ENCODE results near the gene CAP2.

DNA sequence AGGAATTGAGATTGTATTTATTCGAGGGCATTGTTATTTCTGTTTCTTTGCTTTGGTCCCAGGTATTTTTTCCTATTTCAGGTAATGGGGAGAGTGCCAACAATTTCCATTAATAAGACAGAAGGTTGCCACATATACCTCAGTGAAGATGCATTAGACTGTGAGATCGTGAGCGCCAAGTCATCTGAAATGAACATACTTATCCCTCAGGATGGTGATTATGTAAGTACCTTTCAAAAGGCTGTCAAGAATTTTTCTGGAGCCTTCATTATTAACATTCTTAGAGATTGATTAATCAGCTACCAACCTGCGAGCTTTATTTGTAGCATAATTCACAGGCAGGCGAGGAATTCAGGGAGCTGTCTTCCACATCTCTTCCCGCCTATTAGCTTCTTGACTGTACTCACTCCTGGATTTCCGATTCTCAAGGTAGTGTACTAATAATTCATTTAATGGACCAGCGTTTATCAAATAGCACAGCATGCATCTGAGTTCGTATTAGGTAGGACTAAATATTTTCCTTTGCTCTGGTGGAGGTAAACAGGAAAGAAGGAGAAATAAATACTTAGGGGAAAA lies 158.1 kb downstream of the CAP2 start:
- TF ChIP-seq, protein P1, sequence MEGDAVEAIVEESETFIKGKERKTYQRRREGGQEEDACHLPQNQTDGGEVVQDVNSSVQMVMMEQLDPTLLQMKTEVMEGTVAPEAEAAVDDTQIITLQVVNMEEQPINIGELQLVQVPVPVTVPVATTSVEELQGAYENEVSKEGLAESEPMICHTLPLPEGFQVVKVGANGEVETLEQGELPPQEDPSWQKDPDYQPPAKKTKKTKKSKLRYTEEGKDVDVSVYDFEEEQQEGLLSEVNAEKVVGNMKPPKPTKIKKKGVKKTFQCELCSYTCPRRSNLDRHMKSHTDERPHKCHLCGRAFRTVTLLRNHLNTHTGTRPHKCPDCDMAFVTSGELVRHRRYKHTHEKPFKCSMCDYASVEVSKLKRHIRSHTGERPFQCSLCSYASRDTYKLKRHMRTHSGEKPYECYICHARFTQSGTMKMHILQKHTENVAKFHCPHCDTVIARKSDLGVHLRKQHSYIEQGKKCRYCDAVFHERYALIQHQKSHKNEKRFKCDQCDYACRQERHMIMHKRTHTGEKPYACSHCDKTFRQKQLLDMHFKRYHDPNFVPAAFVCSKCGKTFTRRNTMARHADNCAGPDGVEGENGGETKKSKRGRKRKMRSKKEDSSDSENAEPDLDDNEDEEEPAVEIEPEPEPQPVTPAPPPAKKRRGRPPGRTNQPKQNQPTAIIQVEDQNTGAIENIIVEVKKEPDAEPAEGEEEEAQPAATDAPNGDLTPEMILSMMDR (IDR thresholded peaks at IDR 0.05 in 2 of 3, conservative IDR thresholded peaks at IDR 0.05 in 1 of 3; ENCODE audit: insufficient read depth in 2 of 3, low read depth in 1 of 3, low read length in 3 of 3), result no peak
- TF ChIP-seq ZNF354B (CRISPR knock-in tag; IDR thresholded peaks at IDR 0.05), result no peak
- TF ChIP-seq MBD2 (IDR thresholded peaks at IDR 0.05; ENCODE audit: borderline replicate concordance, low read depth), result no peak
- TF ChIP-seq, protein P2, sequence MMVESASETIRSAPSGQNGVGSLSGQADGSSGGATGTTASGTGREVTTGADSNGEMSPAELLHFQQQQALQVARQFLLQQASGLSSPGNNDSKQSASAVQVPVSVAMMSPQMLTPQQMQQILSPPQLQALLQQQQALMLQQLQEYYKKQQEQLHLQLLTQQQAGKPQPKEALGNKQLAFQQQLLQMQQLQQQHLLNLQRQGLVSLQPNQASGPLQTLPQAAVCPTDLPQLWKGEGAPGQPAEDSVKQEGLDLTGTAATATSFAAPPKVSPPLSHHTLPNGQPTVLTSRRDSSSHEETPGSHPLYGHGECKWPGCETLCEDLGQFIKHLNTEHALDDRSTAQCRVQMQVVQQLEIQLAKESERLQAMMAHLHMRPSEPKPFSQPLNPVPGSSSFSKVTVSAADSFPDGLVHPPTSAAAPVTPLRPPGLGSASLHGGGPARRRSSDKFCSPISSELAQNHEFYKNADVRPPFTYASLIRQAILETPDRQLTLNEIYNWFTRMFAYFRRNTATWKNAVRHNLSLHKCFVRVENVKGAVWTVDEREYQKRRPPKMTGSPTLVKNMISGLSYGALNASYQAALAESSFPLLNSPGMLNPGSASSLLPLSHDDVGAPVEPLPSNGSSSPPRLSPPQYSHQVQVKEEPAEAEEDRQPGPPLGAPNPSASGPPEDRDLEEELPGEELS (CRISPR knock-in tag; IDR thresholded peaks at IDR 0.05; ENCODE audit: borderline replicate concordance), result no peak
- TF ChIP-seq PRDM10 (IDR thresholded peaks at IDR 0.05; ENCODE audit: partially characterized antibody), result no peak
- TF ChIP-seq, protein P3, sequence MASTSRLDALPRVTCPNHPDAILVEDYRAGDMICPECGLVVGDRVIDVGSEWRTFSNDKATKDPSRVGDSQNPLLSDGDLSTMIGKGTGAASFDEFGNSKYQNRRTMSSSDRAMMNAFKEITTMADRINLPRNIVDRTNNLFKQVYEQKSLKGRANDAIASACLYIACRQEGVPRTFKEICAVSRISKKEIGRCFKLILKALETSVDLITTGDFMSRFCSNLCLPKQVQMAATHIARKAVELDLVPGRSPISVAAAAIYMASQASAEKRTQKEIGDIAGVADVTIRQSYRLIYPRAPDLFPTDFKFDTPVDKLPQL (IDR thresholded peaks at IDR 0.05; ENCODE audit: extremely low read depth, insufficient read length), result no peak
- no peak for TF ChIP-seq NRF1 (conservative IDR thresholded peaks at IDR 0.05 in 1 of 2, IDR thresholded peaks at IDR 0.05 in 1 of 2)
